Activated CD8-positive, alpha-beta memory T cell treated with anti-CD3 and anti-CD28 coated beads, Interleukin-2, amount 50 U/mL, for 1 hour (primary cell): ENCODE measurements around the gene ZNF789.
"Not testable (repeated sequence)": the region's sequence is repeated elsewhere in the genome, so short reads cannot be mapped to it uniquely, and the experiment has no call there.

Source experiments
- DNase-seq: peaks from one replicate; pipeline ENCODE4 v3.0.0-alpha.2; 2020; ENCODE audit errors: extremely low read depth

Gene ZNF789

DNA sequence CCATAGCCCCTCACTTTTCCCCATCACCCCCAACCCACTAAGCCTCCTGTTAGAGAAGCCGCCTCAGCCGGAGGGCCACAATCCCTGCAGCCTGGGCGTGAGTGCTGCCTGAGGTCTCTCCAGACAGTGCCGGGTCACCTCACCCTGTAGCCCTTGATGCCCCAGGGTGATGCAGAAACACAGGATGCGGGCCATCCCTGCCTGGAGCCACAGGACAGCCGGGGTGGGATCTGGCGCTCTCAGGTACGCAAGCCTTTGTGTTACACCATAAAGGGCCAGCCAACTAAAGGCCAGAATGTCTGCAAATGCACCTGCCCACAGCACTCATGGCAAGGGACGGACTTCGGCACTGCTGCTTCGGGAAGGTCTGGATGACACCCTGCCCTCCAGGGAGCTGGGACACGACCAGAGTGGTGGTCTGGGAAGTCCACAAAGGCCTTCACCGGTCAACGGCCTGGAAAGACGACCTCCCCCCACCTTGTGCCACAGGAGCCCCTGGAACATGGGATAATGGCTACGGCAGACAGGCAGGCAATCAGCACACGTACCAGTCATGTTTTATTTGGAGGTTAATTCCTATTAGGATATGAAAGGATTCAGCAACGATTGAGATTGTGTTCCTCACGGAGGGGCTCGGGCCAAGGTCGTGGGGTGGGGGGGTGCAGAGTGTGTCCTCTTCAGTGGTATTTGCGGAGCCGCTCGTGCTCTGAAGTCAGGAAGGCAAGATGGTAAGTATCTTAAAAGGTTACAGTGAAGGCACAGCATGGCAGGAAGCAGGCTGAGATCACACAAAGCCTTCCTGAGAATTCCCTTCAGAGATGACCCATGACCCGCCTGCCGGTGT is 14.8 kb upstream of the ZNF789 start:
- DNase-seq, result no peak

DNA sequence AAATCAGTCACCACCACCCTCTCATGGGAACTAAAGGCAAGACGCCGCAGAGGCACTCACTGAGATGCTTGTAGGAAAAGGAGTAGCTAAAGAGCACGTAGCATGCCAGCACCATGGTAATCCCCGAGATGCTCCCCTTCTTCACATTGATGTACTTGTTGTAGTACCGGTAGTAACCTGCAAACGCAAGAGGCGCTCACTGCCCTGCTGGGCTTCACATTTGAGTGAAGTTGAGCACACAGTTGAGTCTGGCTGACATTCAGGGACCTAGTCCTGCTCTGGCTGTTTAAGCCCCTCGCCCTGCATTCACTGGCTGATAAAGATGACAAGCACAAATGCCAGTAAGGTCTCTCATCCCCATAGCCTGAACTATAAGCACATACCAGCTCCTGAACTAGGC is 13.6 kb upstream of the ZNF789 start:
- no peak for DNase-seq

DNA sequence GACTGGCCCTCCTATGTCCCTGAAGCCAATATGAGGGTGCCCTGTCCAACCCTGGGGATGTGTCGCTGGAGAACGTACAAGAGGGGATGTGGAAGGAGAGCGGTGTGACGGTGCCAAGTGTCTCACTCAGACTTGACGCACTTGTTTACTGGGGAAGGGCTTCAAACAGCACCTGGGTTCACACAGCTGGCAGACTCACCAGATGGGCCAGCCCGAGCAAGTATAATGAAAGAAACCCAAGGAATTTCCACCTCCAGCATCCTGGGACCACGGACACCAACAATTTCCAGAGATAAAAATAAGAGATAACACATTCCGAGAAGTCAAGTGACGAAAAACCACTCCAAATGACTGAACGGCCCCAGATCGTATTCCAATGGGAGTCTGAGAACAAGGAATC is 12.0 kb upstream of the ZNF789 start:
- no peak for DNase-seq

DNA sequence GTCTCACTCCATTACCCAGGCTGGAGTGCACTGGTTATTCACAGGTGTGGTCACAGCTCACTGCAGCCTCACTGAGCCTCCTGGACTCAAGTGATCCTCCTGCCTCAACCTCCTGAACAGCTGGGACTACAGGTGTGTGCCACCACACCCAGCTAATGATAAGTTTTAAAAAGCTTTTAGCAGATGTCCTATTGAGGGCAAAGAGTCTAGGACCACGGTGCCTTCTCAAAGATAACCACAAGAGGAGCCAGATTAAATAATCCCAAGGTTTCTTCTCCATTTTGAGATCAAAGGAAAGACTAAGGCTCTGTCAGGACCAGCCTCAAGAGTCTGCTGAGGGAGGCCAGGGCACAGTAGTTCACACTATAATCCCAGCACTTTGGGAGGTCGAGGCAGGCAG is 11.5 kb upstream of the ZNF789 start:
- DNase-seq, result no peak

DNA sequence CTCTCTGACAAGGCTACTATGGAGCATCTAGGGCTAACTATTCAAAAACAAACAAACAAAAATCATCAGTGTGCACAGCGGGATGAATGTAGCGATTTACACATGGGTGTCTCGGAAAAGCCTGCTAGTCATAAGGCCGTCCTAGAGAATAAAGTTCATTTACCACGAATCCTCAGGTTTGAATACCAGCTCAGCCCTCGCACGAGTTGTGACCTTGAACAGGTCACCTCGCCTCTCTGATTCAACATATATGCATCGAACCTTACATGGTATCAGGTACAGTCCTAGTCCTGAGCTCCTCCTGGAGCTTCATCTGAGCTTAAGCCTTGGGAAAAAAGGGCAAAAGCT is 7.3 kb upstream of the ZNF789 start:
- DNase-seq, result no peak

DNA sequence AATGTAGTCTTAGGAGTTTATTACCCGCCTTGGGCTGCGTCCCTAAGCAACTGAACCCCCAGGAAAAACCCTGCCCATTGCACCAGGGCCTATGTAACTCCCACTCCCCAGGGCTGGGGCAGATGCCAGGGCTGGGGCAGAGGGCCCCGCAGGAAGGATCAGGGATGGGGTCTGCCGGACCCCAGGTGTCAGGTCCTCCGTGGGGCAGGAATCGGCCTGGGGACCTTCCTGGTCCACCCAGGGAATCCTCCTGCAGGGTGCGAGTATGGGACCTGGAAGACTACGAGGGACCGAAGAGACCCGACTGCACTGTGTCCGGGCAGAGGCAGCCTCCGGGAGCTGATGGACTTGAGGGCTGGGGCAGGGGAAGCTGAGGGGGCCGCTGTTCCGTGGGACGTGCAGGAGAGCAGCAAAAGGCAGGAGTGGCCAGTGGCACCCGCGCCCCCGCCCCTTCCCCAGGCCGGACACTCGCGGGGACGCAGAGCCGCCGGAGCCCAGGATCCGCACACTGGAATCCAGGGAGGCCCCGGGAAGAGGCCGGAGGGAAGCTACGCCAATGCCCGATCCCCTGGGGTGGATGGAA is 4.3 kb upstream of the ZNF789 start:
- DNase-seq, result no peak

DNA sequence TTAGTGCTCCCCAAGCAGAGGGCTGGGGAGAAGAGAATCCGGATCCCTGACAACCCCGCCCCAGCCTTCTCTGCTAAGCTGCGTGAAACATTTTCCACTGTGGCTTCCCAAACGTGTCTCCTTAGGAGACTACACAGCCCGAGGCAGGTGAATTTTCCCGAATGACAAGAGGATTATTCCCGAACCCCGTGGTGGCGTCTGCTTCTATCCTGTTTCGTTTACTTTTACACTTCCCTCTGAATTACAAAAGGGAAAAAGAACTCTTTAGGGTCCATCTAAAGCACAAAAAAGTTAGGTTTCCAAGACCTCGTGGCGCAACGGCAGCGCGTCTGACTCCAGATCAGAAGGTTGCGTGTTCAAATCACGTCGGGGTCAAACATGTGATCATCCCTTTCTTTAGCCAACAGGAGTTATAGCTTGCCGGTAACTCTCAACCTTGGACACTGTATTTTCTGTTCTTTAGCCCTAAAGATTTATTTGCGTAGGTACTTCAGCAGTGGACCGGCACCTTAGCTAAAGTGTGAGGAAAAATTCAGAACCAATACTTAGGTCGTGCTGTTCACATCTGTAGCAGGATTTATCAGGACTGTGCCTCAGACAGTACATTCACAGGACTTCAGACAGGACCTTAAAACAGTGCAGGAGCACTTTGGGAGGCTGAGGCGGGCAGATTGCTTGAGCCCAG is 3.2 kb upstream of the ZNF789 start:
- DNase-seq, result no peak

DNA sequence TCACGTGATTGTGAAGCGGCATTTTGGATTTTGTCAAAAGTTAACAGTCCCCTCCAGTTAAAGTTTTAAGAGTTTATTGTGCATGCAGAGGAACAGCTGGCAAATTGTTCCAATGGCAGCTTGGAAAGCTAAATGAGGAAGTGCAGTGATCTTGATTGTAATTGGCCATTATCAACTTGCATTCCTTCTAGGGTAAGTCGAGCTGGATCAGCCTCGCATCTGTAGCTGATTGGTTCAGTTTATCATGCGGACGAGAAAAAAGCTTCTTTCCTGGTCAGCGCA is 566 bp downstream of the ZNF789 start:
- DNase-seq, result no peak

DNA sequence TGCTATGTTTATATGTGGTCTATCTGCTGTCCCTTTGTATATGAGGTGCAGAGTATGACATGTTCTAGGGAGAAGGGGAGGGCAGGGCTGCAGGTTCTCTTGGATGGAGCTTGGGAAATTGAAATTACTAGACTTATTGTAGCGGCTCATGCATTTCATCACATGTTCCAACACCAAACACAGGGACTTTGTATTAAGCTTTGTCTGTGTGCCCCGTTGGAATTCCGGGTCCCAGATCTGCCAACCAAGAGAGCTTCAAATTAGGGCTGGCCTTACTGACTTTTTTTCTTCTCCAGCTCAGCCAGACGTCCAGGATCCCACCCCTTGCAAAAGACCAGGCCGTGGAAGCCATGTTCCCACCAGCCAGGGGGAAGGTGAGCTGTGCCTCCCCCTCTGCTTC is 3.4 kb downstream of the ZNF789 start:
- no peak for DNase-seq

DNA sequence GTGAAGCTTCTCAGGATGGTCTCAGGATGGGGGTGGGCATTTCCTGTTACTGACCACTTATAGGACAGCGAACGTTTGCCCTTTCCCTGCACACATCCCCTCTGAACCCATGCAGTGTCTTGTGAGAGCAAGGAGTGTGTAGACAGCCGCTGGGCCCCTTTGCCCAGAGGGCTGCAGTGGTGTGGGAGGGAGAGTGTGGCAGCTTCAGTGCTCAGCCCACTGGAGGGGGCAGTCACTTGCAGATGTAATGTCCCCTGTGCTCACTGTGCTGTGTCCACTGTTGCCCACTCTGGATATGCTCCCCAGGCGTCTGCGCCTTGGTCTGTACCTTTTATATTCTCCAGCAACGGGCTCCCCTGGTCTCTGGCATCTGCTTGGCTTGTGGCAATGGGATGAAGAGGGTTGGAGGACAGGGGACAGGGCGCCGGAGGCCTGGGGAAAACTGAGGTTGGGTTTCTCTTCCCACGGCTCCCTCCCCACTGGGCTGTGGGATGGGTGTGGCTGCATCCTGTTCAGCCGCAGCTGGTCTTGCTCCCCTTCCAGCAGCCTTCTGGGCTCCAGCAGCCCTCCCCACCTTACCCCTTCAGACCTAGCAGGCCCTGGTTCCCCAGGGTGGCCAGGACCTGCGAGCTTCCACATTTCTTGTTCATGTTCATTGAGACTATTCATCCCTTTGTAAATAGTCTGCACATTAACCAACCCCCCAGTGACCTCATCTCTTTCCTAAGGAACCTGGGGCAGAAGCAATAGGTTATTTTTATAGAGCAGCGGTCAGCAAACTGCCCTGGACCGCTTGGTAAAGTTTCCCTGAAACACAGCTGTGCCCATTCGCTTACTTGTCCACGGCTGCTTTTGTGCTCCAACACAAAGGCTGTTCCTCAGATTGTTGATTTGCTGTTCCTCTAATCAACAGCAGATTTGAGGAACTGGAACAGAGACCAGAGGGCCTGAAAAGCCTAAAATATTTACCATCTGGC is 6.1 kb downstream of the ZNF789 start:
- DNase-seq, result no peak

DNA sequence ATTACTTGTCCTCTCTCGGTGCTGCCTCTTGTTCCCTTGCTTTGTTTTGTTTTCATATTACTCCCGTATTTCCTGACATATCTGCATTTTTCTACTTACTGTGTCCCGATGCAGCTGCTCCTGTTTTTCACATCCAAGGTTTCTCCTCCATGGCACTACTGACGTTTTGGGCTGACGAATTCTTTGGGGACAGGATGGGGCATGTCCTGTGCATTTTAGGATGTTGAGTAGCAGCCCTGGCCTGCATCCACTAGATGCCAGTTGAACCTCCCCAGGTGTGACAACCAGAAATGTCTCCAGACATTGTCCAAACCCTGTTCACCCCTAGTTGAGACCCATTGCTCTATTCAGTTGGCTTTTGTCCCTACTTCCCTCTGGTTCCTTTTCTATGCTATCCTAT is 12.4 kb downstream of the ZNF789 start:
- DNase-seq, result no peak

DNA sequence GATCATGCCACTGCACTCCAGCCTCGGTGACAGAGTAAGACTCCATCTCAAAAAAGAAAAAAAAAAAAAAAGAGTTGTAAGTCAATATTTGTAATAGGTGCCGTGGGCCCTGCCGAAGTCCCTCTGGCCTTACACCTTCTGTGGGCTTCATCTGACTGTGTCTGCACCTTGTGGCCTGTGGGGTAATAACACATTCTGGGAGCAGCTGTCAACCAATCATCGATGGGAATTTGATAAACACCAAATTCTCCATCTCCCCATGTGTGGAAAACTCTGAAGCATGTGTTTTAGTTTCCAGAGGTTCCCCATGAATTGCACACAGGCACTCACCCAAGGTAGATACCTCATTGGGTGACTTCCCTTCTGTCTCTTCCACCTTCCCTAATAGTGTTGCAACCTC is 16.5 kb downstream of the ZNF789 start:
- DNase-seq, result no peak

DNA sequence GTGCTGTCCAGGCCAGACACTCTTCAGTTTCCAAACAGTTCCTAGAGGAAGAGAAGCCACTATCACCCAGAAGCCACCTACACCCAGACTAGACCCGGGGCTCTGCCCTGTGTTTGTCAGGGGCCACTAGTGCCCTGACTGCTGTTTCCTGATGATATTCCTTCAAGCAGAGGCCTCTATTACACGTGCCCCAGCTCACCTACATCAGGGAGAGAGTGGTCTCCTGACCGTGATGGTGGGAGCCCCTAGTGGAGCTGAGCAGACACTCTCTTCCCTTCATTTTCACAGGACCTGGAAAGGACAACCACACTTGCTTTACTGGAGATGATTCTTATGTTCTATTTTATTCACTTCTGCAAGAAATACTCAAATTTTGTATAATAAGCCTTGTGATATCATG is 18.2 kb downstream of the ZNF789 start:
- DNase-seq, result no peak

DNA sequence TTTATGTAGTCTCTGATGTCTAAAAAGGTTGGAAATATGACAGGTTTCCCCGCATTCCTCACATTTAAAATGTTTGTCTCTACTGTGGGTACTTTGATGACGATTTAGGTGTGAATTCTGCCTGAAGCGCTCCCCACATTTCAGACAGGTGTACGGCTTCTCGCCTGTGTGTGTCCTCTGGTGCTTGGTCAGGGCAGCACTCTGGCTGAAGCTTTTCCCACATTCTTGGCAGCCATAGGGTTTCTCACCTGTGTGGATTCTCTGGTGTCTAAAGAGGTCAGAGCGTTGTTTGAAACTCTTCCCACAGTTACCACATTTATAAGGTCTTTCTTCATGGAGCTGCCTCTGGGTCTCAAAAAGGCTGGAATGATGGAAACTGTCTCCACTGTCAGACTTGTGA is 21.1 kb downstream of the ZNF789 start:
- DNase-seq, result no peak

DNA sequence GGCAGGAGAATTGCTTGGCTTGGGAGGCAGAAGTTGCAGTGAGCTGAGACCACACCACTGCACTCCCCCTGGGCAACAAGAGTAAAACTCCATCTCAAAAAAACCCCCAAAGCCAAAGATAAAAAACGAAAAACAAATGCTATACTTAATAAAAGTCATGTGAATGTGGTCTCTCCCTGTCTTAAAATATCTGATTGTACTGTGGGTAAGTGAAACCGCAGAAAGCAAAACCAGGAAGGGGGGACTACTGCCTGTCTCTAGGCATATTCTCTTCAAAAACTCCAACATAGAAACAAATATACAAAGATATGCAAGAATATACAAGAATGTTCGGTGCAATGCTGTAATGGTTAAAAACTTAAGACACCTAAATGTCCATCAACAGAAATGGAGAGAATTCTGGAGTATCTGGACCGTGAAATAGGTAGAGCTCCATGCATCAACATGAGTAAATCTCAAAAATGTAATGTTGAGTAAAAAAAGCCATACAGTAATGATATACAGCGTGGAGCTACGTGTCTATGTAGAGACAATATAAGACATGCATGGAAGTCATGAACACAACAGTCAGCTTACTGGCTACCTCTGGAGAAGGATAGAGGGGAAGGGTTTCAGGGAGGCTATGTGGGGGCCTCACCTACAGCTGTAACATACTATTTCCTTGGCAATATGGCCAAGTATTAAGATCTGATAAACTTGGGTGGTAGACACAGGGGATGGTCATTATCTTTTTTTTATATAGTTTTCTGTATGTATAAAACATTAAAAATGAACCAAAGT is 25.3 kb downstream of the ZNF789 start:
- no peak for DNase-seq

DNA sequence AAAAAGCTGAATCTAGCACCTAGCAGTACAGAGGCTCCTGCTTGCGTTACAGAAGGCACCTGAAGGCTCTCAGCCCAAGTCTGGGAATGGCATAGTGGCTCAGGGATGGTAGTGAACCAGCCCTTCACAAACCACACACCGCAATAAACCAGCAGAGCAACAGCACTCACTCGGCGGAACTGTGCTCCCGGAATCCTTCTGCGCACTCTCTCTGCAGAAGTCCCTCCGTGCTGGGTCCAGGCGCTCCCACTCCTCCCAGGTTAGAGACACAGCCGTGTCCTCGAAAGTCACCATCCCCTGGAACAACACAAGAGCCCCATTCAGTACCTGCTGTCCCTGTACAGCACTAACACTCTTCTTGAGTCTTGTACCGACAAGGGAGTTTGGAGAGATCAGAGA is 25.9 kb downstream of the ZNF789 start:
- DNase-seq, result no peak

DNA sequence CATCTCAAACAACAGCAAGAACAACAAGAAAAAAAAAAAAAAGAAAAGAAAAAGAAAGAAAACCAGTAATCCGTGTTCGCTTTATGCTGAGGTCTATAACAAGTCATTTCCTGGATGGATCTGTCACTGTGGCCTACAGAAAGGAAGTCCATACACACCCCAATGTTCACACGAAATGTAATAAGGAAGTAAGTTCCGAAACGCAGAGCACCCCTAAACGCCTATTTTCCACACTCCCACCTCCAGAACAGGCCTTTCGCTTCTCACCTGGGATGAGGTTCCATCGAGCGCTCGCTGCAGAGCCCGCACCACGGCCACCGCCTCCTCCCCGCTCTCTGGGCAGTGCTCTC is 26.7 kb downstream of the ZNF789 start:
- no peak for DNase-seq

DNA sequence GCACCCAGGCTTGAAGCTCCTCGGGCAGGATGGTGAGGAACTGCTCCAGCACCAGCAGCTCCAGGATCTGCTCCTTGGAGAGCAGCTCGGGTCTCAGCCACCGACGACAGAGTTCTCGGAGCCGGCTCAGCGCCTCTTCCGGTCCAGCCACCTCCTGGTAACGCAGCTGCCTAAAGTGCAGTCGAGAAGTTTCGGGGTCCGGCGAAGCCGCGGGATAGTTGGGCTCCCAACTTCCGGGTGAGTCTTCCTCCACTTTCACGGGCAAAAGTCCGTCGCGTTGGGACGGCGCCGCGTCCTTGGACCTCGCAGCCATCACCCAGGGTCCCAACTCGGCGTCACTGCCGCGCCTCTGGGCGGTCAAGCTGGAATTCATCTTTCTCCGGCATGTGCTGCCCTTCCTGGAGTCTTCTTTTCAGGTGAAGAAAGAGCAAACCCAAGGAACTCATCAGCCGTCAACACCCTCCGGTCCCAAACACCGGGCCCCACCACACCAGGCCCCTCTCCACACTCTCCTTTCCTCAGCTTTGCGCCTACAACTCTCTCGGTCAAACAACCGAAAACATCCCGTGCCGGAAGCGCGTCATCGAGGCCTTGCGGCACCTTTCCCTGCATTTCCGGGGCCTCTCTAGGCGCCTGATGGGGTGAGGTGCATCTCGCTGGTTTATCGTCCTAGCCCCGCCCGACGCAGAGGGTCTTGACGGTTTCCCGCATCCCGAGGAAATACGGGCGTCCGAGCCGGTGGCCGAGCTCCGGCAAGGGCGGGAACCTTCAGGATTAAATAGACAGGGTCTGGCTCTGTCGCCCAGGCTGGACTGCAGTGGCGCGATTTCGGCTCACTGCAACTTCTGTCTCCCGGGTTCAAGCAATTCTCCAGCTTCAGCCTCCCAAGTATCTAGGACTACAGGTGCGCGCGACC is 27.3 kb downstream of the ZNF789 start, which contains the start of gene ZNF394:
ZNF394 (minus strand) TSS at position 561 of the 916 bp plus-strand sequence; CDS start at position 373, 188 bp downstream.
- peak; percentile 70 for DNase-seq

DNA sequence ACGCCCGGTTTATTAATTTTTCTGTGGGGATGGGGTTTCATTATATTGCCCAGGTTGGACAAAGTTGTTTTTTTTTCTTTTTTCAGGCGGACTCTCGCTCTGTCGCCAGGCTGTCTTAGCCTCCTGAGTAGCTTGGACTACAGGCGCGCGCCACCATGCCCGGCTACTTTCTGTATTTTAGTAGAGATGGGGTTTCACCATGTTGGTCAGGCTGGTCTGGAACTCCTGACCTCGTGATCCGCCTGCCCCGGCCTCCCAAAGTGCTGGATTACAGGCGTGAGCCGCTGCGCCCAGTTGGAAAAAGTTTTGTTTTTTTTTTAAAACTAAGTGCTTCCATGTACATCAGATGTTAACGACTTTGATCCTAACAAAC is 27.9 kb downstream of the ZNF789 start:
- DNase-seq, result no peak

DNA sequence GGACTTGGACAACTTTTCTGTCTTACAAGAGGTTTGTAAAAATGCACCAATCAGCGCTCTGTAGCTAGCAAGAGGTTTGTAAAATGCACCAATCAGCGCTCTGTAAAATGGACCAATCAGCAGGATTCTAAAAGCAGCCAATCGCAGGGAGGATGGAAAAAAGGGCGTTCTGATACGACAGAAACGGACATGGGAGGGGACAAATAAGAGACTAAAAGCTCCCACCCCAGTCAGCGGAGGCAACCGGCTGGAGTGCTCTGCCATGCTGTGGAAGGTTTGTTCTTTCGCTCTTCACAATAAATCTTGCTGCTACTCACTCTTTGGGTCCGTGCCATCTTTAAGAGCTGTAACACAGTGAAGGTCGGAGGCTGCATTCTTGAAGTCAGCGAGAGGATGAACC is 28.5 kb downstream of the ZNF789 start:
- DNase-seq, result not testable (repeated sequence)

DNA sequence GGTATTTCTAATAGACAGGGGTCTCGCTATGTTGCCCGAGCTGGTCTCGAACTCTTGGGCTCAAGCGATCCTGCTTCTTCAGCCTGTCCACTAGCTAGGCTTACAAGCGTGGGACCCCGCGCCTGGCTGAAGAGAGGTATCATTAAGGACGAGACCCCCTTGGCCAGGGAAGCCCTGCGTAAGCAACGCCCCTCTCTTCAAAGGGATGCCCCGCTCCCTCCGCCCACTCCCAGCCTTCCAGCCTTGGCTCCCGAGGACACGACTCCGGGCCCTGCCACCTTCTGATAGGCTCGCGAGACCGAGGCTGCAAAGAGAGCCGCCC is 31.6 kb downstream of the ZNF789 start:
- DNase-seq, result no peak
